HG03025 (cell line): ENCODE results near the gene PNMA8C.

Experiments
- ATAC-seq: cut with Tn5 transposase; IDR thresholded peaks from one replicate; pipeline ENCODE4 v1.9.1; 2021; ENCODE audit warnings: mild to moderate bottlenecking, moderate library complexity; ENCODE audit not compliant: unreplicated experiment, low FRiP score

Gene PNMA8C

GRCh38 chr19:46428239-46429135 lies at the start of gene PNMA8C:
PNMA8C (minus strand) TSS chr19:46428936; CDS start chr19:46428359, 577 bp downstream.
- ATAC-seq = no peak

- ATAC-seq = no peak
Observed at GRCh38 chr19:46475986-46476385, 47.2 kb upstream of the PNMA8C start.

- no peak for ATAC-seq
Observed at GRCh38 chr19:46474211-46474610, 45.5 kb upstream of the PNMA8C start.

GRCh38 chr19:46472592-46472991 lies 43.9 kb upstream of the PNMA8C start:
- ATAC-seq = no peak

- ATAC-seq = no peak
Observed at GRCh38 chr19:46471811-46472543, 43.2 kb upstream of the PNMA8C start.

- ATAC-seq = no peak
Observed at GRCh38 chr19:46471116-46471733, 42.5 kb upstream of the PNMA8C start, which contains the start of gene PNMA8A. PNMA8A (minus strand) TSS chr19:46471563; CDS start chr19:46471035, 528 bp downstream.

- ATAC-seq = no peak
Observed at GRCh38 chr19:46470376-46470775, 41.6 kb upstream of the PNMA8C start.

- ATAC-seq = no peak
Observed at GRCh38 chr19:46469541-46470185, 40.9 kb upstream of the PNMA8C start.

- no peak for ATAC-seq
Observed at GRCh38 chr19:46466536-46467196, 37.9 kb upstream of the PNMA8C start.

- no peak for ATAC-seq
Observed at GRCh38 chr19:46463516-46463915, 34.8 kb upstream of the PNMA8C start.

GRCh38 chr19:46461537-46461936 lies 32.8 kb upstream of the PNMA8C start:
- no peak for ATAC-seq

GRCh38 chr19:46460981-46461380 lies 32.2 kb upstream of the PNMA8C start:
- ATAC-seq = no peak

- no peak for ATAC-seq
Observed at GRCh38 chr19:46460055-46460454, 31.3 kb upstream of the PNMA8C start.

- ATAC-seq = no peak
Observed at GRCh38 chr19:46456930-46457329, 28.2 kb upstream of the PNMA8C start.

GRCh38 chr19:46454244-46454643 lies 25.5 kb upstream of the PNMA8C start:
- no peak for ATAC-seq

- ATAC-seq = no peak
Observed at GRCh38 chr19:46453661-46454060, 24.9 kb upstream of the PNMA8C start.

- ATAC-seq = no peak
Observed at GRCh38 chr19:46452186-46452585, 23.4 kb upstream of the PNMA8C start.

GRCh38 chr19:46451352-46451751 lies 22.6 kb upstream of the PNMA8C start:
- ATAC-seq = no peak

- ATAC-seq = no peak
Observed at GRCh38 chr19:46450737-46451136, 22.0 kb upstream of the PNMA8C start.

GRCh38 chr19:46449228-46449627 lies 20.5 kb upstream of the PNMA8C start:
- no peak for ATAC-seq
